Measurements from ENCODE around the gene TNK2. TPM values are rescaled to one million over a fixed set of nuclear protein-coding genes. Genes with fewer than 3 reads are reported as not detected.

The TNK2 gene
- total RNA-seq, 1 experiment from 2014 or later: 55.1 TPM

GRCh38 chr3:195866686-195867511 is 41.5 kb downstream of the TNK2 start:
- no peaks in the 10 kb centered on the region for H3K79me2 ChIP-seq (ENCODE audit: insufficient read depth, low read length)
- no peak overlapping the region for H3K4me2 ChIP-seq (ENCODE audit: low read length)
- DNase-seq (ENCODE audit: low read depth, low spot score) (no peak), ATAC-seq (no peak)
- H3K9ac ChIP-seq (ENCODE audit: low read length): no peak overlapping the region
- peaks cover 4 to 35% of the 10 kb centered on the region in 2 experiments for H3K4me1 ChIP-seq (ENCODE audit: control insufficient read depth in 1 of 2, insufficient read depth in 2 of 2, low read length in 2 of 2)
- no peak overlapping the region for H3K4me3 ChIP-seq (replicated peaks in 1 of 2; ENCODE audit: low read depth in 1 of 2, low read length in 2 of 2)
- no peaks in the 10 kb centered on the region for H3K9me3 ChIP-seq (ENCODE audit: control insufficient read depth in 1 of 2, insufficient read depth in 1 of 2, low read depth in 1 of 2, low read length in 2 of 2)
- H3K27ac ChIP-seq (ENCODE audit: low read depth, low read length): no peak overlapping the region
- no TSS peak for BruUV-seq (replicated peaks)
- POLR2A ChIA-PET: no interaction called here
- CTCF ChIA-PET: no interaction called here
- H3K27me3 ChIP-seq (ENCODE audit: insufficient read depth, low read length): no peaks in the 10 kb centered on the region
- no peak for TF ChIP-seq MAX (IDR thresholded peaks at IDR 0.05)
- TF ChIP-seq EGR1 (IDR thresholded peaks at IDR 0.05; ENCODE audit: low read depth): no peak
- no peak for TF ChIP-seq YY1 (IDR thresholded peaks at IDR 0.05; ENCODE audit: extremely low read depth, insufficient replicate concordance, low read depth, low read length)
- no peak for TF ChIP-seq POLR2AphosphoS5 (IDR thresholded peaks at IDR 0.05; ENCODE audit: low read depth, low read length)
- no peak for TF ChIP-seq ATF3 (IDR thresholded peaks at IDR 0.05)
- no peak for TF ChIP-seq CBX3 (IDR thresholded peaks at IDR 0.05; ENCODE audit: low read depth)
- no peak for TF ChIP-seq CEBPB (IDR thresholded peaks at IDR 0.05; ENCODE audit: low read depth)
- TF ChIP-seq TCF7L2 (IDR thresholded peaks at IDR 0.05; ENCODE audit: borderline replicate concordance, extremely low read depth, insufficient read depth, insufficient read length): no peak
- no peak for TF ChIP-seq JUND (IDR thresholded peaks at IDR 0.05)
- no peak for TF ChIP-seq EZH2 (IDR thresholded peaks at IDR 0.05)
- intact Hi-C loops (cut with micrococcal nuclease): no loop called here
- no peaks in the 10 kb centered on the region for H3K9me2 ChIP-seq (ENCODE audit: insufficient read depth)
- RAD21 ChIA-PET (ENCODE audit: low non-redundant PET in 1 of 2, low total read pairs in 2 of 2, uncharacterized antibody in 2 of 2, unreplicated experiment in 2 of 2): no interaction called here
- H3K36me3 ChIP-seq (ENCODE audit: control insufficient read depth in 1 of 2, insufficient read depth in 2 of 2, low read length in 2 of 2): peaks cover 0 to 9% of the 10 kb centered on the region in 2 experiments; a peak in 1 of 4 replicates
- H4K20me1 ChIP-seq (ENCODE audit: insufficient read depth): no peaks in the 10 kb centered on the region
- H2AFZ ChIP-seq (ENCODE audit: low read depth, low read length, poor library complexity, severe bottlenecking): no peak overlapping the region

Measured in HCT116 (cell line).